ENCODE data around the gene YBX2.

DNA sequence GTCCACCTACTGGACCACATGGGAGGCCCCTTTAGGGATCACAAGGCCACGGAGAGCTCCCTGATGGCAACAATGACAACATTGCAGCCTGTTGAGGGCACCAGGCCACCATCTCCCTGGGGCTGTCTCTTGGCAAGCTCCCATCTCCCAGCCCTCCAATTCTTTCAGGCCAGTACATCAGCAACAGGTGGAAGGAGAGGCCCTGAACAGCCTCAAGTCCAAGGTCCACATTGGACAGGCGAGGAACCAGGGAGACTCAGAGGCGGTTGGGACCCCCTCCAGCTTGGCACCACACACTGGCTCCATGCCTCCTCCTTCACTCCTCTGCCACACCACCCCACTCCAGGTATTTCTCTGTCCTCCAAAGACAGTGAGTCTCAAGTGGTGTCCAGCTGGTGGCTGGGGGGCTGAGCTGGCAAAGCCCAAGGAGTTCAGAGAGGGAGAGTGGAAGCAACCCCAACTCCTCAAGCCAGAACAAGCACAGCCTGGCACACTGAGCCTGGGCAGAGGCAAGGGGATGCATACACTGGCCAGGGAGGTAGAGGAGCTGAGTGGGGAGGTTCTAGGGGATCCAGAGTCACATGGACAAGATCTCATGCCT lies 40.6 kb upstream of the YBX2 start:
- TF ChIP-seq CTCF (IDR thresholded peaks at IDR 0.05): no peak
- TF ChIP-seq POLR2A (IDR thresholded peaks at IDR 0.05): no peak
- no peak for TF ChIP-seq POLR2AphosphoS5 (IDR thresholded peaks at IDR 0.05)

All from gastroesophageal sphincter (tissue), 3 donors.